ENCODE data around the gene PPL. TPM values are rescaled to one million over a fixed set of nuclear protein-coding genes. Genes with fewer than 3 reads are reported as not detected.

Gene PPL
- total and polyA plus RNA-seq, 2 experiments from 2014 or later: 32.8 to 44.5 TPM

DNA sequence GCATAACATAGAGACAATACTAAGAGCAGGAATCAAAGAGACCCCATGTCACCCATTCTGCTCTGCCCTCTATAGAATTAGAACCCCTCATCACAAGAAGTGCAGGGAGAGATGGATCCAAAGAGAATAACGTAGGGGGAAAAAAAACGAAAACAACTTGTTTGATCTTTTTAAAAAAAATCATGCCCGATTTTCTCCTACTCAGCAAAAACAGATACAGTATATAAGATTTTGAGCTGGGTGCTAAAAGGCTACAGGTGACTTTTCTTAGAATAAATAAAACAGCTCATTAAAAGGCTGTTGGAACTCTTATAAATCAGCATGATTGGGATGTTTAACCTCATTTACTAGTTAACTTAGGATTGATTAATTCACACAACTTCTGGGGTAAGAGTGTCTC is 72.2 kb downstream of the PPL start:
- H3K27ac ChIP-seq: no peak overlapping the region
- no peaks in the 10 kb centered on the region for H3K27me3 ChIP-seq
- no peak overlapping the region for H2AFZ ChIP-seq
- no peak for DNase-seq (ENCODE audit: low spot score)
- H3K9me2 ChIP-seq (replicated peaks; ENCODE audit: insufficient read depth): no peaks in the 10 kb centered on the region
- TF ChIP-seq EZH2 (IDR thresholded peaks at IDR 0.05; ENCODE audit: borderline replicate concordance): no peak
- TF ChIP-seq, protein P1, sequence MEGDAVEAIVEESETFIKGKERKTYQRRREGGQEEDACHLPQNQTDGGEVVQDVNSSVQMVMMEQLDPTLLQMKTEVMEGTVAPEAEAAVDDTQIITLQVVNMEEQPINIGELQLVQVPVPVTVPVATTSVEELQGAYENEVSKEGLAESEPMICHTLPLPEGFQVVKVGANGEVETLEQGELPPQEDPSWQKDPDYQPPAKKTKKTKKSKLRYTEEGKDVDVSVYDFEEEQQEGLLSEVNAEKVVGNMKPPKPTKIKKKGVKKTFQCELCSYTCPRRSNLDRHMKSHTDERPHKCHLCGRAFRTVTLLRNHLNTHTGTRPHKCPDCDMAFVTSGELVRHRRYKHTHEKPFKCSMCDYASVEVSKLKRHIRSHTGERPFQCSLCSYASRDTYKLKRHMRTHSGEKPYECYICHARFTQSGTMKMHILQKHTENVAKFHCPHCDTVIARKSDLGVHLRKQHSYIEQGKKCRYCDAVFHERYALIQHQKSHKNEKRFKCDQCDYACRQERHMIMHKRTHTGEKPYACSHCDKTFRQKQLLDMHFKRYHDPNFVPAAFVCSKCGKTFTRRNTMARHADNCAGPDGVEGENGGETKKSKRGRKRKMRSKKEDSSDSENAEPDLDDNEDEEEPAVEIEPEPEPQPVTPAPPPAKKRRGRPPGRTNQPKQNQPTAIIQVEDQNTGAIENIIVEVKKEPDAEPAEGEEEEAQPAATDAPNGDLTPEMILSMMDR (IDR thresholded peaks at IDR 0.05; ENCODE audit: poor library complexity): no peak
- TF ChIP-seq EZH2phosphoT487 (IDR thresholded peaks at IDR 0.05; ENCODE audit: low read depth, severe bottlenecking, unreplicated experiment): no peak
- peaks cover 33% of the 10 kb centered on the region for H4K20me1 ChIP-seq (ENCODE audit: insufficient read depth, poor library complexity, severe bottlenecking)
- no peak overlapping the region for H3K4me2 ChIP-seq
- no peaks in the 10 kb centered on the region for H3K36me3 ChIP-seq (replicated peaks; ENCODE audit: insufficient read depth, low read depth)
- H3K4me3 ChIP-seq: no peak overlapping the region
- WGBS (ENCODE audit: low lambda C conversion rate, missing lambda C conversion rate): 90% methylated on average over 3 of the region's 3 CpGs
- peaks cover 21% of the 10 kb centered on the region for H3K4me1 ChIP-seq (ENCODE audit: insufficient read depth)
- H3K9me3 ChIP-seq (ENCODE audit: low read depth): no peaks in the 10 kb centered on the region
- peaks cover 81% of the 10 kb centered on the region for H3K79me2 ChIP-seq

DNA sequence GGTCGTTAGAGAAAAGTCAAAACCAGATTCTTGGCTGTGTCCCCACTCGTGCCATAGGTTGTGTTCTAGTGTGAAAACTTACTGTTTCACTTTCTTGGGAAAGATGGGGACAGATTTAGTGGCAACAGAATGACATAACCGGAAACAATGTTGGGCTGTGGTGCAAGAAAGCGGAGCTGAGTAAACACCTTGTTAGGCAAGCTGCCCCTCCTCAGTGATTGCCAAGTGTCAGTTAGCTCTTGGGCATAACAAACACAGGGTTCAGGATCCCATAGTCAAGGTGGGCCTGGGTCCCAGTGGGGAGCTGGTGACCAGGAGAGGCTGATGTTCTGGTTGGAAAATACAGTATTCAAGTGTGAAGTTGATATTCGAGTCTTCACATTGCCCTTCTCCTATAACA is 74.3 kb downstream of the PPL start:
- TF ChIP-seq EZH2 (IDR thresholded peaks at IDR 0.05; ENCODE audit: borderline replicate concordance): no peak
- TF ChIP-seq EZH2phosphoT487 (IDR thresholded peaks at IDR 0.05; ENCODE audit: low read depth, severe bottlenecking, unreplicated experiment): no peak
- TF ChIP-seq, protein P1 (IDR thresholded peaks at IDR 0.05; ENCODE audit: poor library complexity): no peak
- no peaks in the 10 kb centered on the region for H3K9me3 ChIP-seq (ENCODE audit: low read depth)
- no peak overlapping the region for H3K27ac ChIP-seq
- peaks cover 3% of the 10 kb centered on the region for H3K4me1 ChIP-seq (ENCODE audit: insufficient read depth)
- peaks cover 76% of the 10 kb centered on the region for H3K79me2 ChIP-seq
- H4K20me1 ChIP-seq (ENCODE audit: insufficient read depth, poor library complexity, severe bottlenecking): peaks cover 19% of the 10 kb centered on the region
- no peaks in the 10 kb centered on the region for H3K9me2 ChIP-seq (replicated peaks; ENCODE audit: insufficient read depth)
- H3K36me3 ChIP-seq (replicated peaks; ENCODE audit: insufficient read depth, low read depth): no peaks in the 10 kb centered on the region
- DNase-seq (ENCODE audit: low spot score): no peak
- no peak overlapping the region for H2AFZ ChIP-seq
- H3K4me2 ChIP-seq: no peak overlapping the region
- no peaks in the 10 kb centered on the region for H3K27me3 ChIP-seq
- H3K4me3 ChIP-seq: no peak overlapping the region
- 91% methylated on average over 5 of the region's 5 CpGs for WGBS (ENCODE audit: low lambda C conversion rate, missing lambda C conversion rate)

DNA sequence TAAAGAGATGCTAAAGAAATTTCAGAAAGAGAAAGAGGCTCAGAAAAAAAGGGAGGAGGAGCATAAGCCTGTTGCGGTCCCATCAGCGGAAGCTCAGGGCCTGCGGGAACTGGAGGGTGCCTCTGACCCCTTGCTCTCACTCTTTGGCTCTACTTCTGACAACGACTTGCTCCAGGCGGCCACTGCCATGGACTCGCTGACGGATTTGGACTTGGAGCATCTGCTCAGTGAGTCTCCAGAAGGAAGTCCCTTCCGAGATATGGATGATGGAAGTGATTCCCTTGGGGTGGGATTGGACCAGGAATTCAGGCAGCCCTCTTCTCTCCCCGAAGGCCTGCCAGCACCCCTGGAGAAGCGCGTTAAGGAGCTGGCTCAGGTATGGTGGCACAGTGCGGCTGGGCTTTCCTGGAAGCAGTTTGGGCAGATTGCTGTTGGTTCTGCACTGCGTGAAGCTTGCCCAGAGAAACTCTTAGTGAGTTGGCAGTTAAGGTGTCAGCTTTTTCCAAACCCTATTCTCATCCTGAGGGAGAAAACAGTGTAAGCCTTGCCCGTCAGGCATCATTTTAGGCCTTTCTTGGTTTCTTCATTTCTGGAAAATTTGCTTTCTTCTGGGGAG is 76.1 kb downstream of the PPL start:
- no peak overlapping the region for H2AFZ ChIP-seq
- TF ChIP-seq EZH2 (IDR thresholded peaks at IDR 0.05; ENCODE audit: borderline replicate concordance) (no peak), EZH2phosphoT487 (IDR thresholded peaks at IDR 0.05; ENCODE audit: low read depth, severe bottlenecking, unreplicated experiment) (no peak)
- TF ChIP-seq, protein P1 (IDR thresholded peaks at IDR 0.05; ENCODE audit: poor library complexity): no peak

More for the DNA sequence above, 76.1 kb downstream of the PPL start:
- WGBS (ENCODE audit: low lambda C conversion rate, missing lambda C conversion rate): 96% methylated on average over 14 of the region's 14 CpGs
- Histone ChIP-seq H4K20me1 (ENCODE audit: insufficient read depth, poor library complexity, severe bottlenecking) (peaks cover 10% of the 10 kb centered on the region), H3K9me3 (ENCODE audit: low read depth) (no peaks in the 10 kb centered on the region), H3K79me2 (peaks cover 74% of the 10 kb centered on the region), H3K27me3 (no peaks in the 10 kb centered on the region), H3K4me1 (ENCODE audit: insufficient read depth) (no peaks in the 10 kb centered on the region), H3K27ac (no peak overlapping the region), H3K4me3 (no peak overlapping the region), H3K36me3 (replicated peaks; ENCODE audit: insufficient read depth, low read depth) (no peaks in the 10 kb centered on the region), H3K4me2 (no peak overlapping the region), H3K9me2 (replicated peaks; ENCODE audit: insufficient read depth) (no peaks in the 10 kb centered on the region)
- no peak for DNase-seq (ENCODE audit: low spot score)

All from hepatocyte (in vitro differentiated cells).